ENCODE data around the gene MAMLD1. TPM values are rescaled to one million over a fixed set of nuclear protein-coding genes. Genes with fewer than 3 reads are reported as not detected.

Gene MAMLD1
- total and polyA plus RNA-seq, 7 donors: under 0.01 to 6.4 (median 1.2) TPM

- H3K4me1 ChIP-seq: peaks cover 0 to 7% (median 3%) of the 10 kb centered on the region in 4 donors
- H3K27me3 ChIP-seq: no peaks in the 10 kb centered on the region
- DNase-seq: no peak
- TF ChIP-seq POLR2AphosphoS5 (IDR thresholded peaks at IDR 0.05) (no peak), EP300 (IDR thresholded peaks at IDR 0.05) (no peak), CTCF (IDR thresholded peaks at IDR 0.05) (no peak), POLR2A (IDR thresholded peaks at IDR 0.05) (no peak)
- H3K36me3 ChIP-seq: no peaks in the 10 kb centered on the region
- 74 to 80% methylated on average over 6 of the region's 6 CpGs for WGBS, 2 donors
- intact Hi-C loops (cut with DNase I): no loop called here
- H3K9me3 ChIP-seq: no peaks in the 10 kb centered on the region
- H3K27ac ChIP-seq: no peak overlapping the region
- no peak overlapping the region for H3K4me3 ChIP-seq
Measured at GRCh38 chrX:150476164-150476699, 113.1 kb downstream of the MAMLD1 start.

- Histone ChIP-seq H3K27me3 (no peaks in the 10 kb centered on the region), H3K27ac (no peak overlapping the region), H3K36me3 (no peaks in the 10 kb centered on the region), H3K9me3 (no peaks in the 10 kb centered on the region), H3K4me1 (peaks cover 0 to 7% (median 3%) of the 10 kb centered on the region in 4 donors), H3K4me3 (no peak overlapping the region)
- intact Hi-C loops (cut with DNase I): no loop called here
- 54 to 84% methylated on average over 10 of the region's 10 CpGs for WGBS, 2 donors
- TF ChIP-seq EP300 (IDR thresholded peaks at IDR 0.05): no peak
- no peak for TF ChIP-seq CTCF (IDR thresholded peaks at IDR 0.05)
- TF ChIP-seq POLR2A (IDR thresholded peaks at IDR 0.05): no peak
- no peak for TF ChIP-seq POLR2AphosphoS5 (IDR thresholded peaks at IDR 0.05)
- DNase-seq: no peak
Measured at GRCh38 chrX:150477371-150477770, 114.3 kb downstream of the MAMLD1 start.

- 40 to 71% methylated on average over 13 of the region's 13 CpGs for WGBS, 2 donors
- intact Hi-C loops (cut with DNase I): no loop called here
Measured at GRCh38 chrX:150478496-150479492, 115.7 kb downstream of the MAMLD1 start.

GRCh38 chrX:150482537-150483206 is 119.6 kb downstream of the MAMLD1 start:
- Histone ChIP-seq H3K27me3 (no peaks in the 10 kb centered on the region), H3K9me3 (no peaks in the 10 kb centered on the region), H3K27ac (no peak overlapping the region), H3K36me3 (no peaks in the 10 kb centered on the region), H3K4me1 (no peaks in the 10 kb centered on the region), H3K4me3 (no peak overlapping the region)
- 50 to 55% methylated on average over 6 of the region's 6 CpGs for WGBS, 2 donors
- no peak for TF ChIP-seq POLR2A (IDR thresholded peaks at IDR 0.05)
- TF ChIP-seq CTCF (IDR thresholded peaks at IDR 0.05): no peak
- no peak for TF ChIP-seq EP300 (IDR thresholded peaks at IDR 0.05)
- no peak for TF ChIP-seq POLR2AphosphoS5 (IDR thresholded peaks at IDR 0.05)
- DNase-seq: no peak
- intact Hi-C loops (cut with DNase I): loop anchor here (10.0 kb wide), 1 partner anchor 528 kb away; no protein-coding TSS in a partner anchor

More at GRCh38 chrX:150478496-150479492, 115.7 kb downstream of the MAMLD1 start:
- Histone ChIP-seq H3K4me1 (peaks cover 0 to 7% (median 3%) of the 10 kb centered on the region in 4 donors), H3K4me3 (no peak overlapping the region), H3K9me3 (no peaks in the 10 kb centered on the region), H3K27me3 (no peaks in the 10 kb centered on the region), H3K36me3 (no peaks in the 10 kb centered on the region), H3K27ac (no peak overlapping the region)
- no peak for DNase-seq
- no peak for TF ChIP-seq POLR2AphosphoS5 (IDR thresholded peaks at IDR 0.05)
